HepG2 (cell line): ENCODE results near the gene PVR. TPM values are rescaled to one million over a fixed set of nuclear protein-coding genes. Genes with fewer than 3 reads are reported as not detected.
A peak's percentile ranks its signal among the peaks of the same experiment; 100 is the strongest.

Experiments used
- ATAC-seq: fragments of 200-7000 bp; cut with Tn5 transposase; 3 replicates; pipeline ENCODE4 v1.9.1; 2020; ENCODE audit warnings: mild to moderate bottlenecking, moderate library complexity
- BruUV-seq: library from RNA; stranded (reverse); fragments of 400-500 nt; replicated peaks from 2 replicates; lab custom pipeline; 2021; lab: Mats Ljungman, UMichigan
- CTCF ChIA-PET: fragments of 300-600 bp; formaldehyde crosslinking; extraction: SDS; loops from one replicate; lab custom pipeline; 2021; ENCODE audit warnings: low total read pairs, inconsistent platforms, low intra/inter-chr PET ratio; lab: Yijun Ruan, JAX
- POLR2A ChIA-PET: fragments of 350-600 bp; sonication (Branson Sonifier 250); formaldehyde crosslinking; loops from one replicate; lab custom pipeline; 2020; ENCODE audit warnings: antibody characterized with exemption, inconsistent platforms; lab: Yijun Ruan, JAX
- DNase-seq: peaks from one replicate; pipeline ENCODE4 v3.0.0-alpha.2; 2015; ENCODE audit warnings: low spot score
- FAIRE-seq: peaks from 3 replicates; lab custom pipeline; 2011; peaks lifted over from hg19 to GRCh38; lab: Jason Lieb, UNC
- H2AFZ ChIP-seq: one replicate; pipeline ENCODE4 v1.6.1; 2011; ENCODE audit warnings: low read length, inconsistent platforms
- H3K27ac ChIP-seq: fragments of 300-600 bp; 3 replicates; pipeline ENCODE4 v1.8.0; 2011; ENCODE audit warnings: mixed run types, mild to moderate bottlenecking, mixed read lengths, low read length, inconsistent platforms; ENCODE audit not compliant: insufficient read depth; ENCODE audit errors: extremely low read length
- H3K27me3 ChIP-seq, 2 experiments: fragments of 200-600 bp in 1 of 2; 2 replicates in 1 of 2; 3 replicates in 1 of 2; pipeline versions ENCODE4 v1.6.0 to v1.8.0; 2011; ENCODE audit warnings: low read length in 2 of 2, mild to moderate bottlenecking in 2 of 2, moderate library complexity in 2 of 2, inconsistent platforms in 1 of 2; ENCODE audit not compliant: insufficient read depth in 2 of 2, control insufficient read depth in 1 of 2
- H3K36me3 ChIP-seq, 2 experiments: fragments of 200-600 bp in 1 of 2; replicated peaks in 1 of 2; 2 replicates in 1 of 2; 3 replicates in 1 of 2; pipeline versions ENCODE4 v1.5.1 to v1.8.0; 2011; ENCODE audit warnings: low read length in 2 of 2, inconsistent platforms in 1 of 2; ENCODE audit not compliant: insufficient read depth in 2 of 2, control insufficient read depth in 1 of 2
- H3K4me1 ChIP-seq: 2 replicates; pipeline ENCODE4 v1.5.1; 2012; ENCODE audit warnings: low read length, inconsistent platforms; ENCODE audit not compliant: insufficient read depth
- H3K4me2 ChIP-seq: 2 replicates; pipeline ENCODE4 v1.6.0; 2011; ENCODE audit warnings: low read depth, low read length, inconsistent platforms
- H3K4me3 ChIP-seq, 3 experiments: fragments of 200-600 bp in 1 of 3; sonication (generic), shearing (Covaris generic) in 1 of 3; replicated peaks in 1 of 3; 2 replicates each; pipeline ENCODE4 v1.5.1; 2011 to 2016; ENCODE audit warnings: low read length in 3 of 3, inconsistent platforms in 2 of 3, low read depth in 2 of 3, mild to moderate bottlenecking in 2 of 3, control low read depth in 1 of 3, mixed read lengths in 1 of 3; ENCODE audit not compliant: insufficient read depth in 1 of 3
- H3K79me2 ChIP-seq: one replicate; pipeline ENCODE4 v1.6.1; 2011; ENCODE audit warnings: low read length, inconsistent platforms; ENCODE audit not compliant: insufficient read depth
- H3K9ac ChIP-seq: 2 replicates; pipeline ENCODE4 v1.6.0; 2011; ENCODE audit warnings: mild to moderate bottlenecking, low read depth, low read length, inconsistent platforms; ENCODE audit not compliant: insufficient read depth
- H3K9me3 ChIP-seq: 2 replicates; pipeline ENCODE4 v1.5.1; 2012; ENCODE audit warnings: mild to moderate bottlenecking, low read length
- H4K20me1 ChIP-seq: 2 replicates; pipeline ENCODE4 v1.6.0; 2011; ENCODE audit warnings: inconsistent platforms, mild to moderate bottlenecking, low read length, moderate library complexity; ENCODE audit not compliant: insufficient read depth
- AGO1 ChIP-seq: fragments of 200-400 bp; formaldehyde crosslinking; IDR thresholded peaks from 2 replicates; pipeline ENCODE4 v1.6.1; 2017; ENCODE audit warnings: mild to moderate bottlenecking, low read depth, low read length, moderate library complexity; ENCODE audit not compliant: poor library complexity, severe bottlenecking
- AGO2 ChIP-seq: fragments of 200-400 bp; formaldehyde crosslinking; optimal IDR thresholded peaks from 2 replicates; pipeline ENCODE3; 2017; ENCODE audit warnings: mild to moderate bottlenecking, low read depth, low read length, moderate library complexity
- CBFB ChIP-seq: sonication (generic); formaldehyde crosslinking; IDR thresholded peaks from 2 replicates; pipeline ENCODE4 v1.4.0; 2020; ENCODE audit warnings: missing genetic modification reagents
- CC2D1A ChIP-seq: sonication (generic); formaldehyde crosslinking; IDR thresholded peaks from 2 replicates; pipeline ENCODE4 v1.8.1; 2023; ENCODE audit warnings: mild to moderate bottlenecking, missing genetic modification reagents
- CHD2 ChIP-seq: IDR thresholded peaks from 2 replicates; pipeline ENCODE4 v1.6.1; 2011; ENCODE audit warnings: low read depth, low read length, improper control_type of control experiment
- FOSL2 ChIP-seq: sonication (generic); formaldehyde crosslinking; IDR thresholded peaks from 2 replicates; pipeline ENCODE4 v1.4.0; 2020; ENCODE audit warnings: missing genetic modification reagents
- NFYB ChIP-seq: sonication (generic); formaldehyde crosslinking; IDR thresholded peaks from 2 replicates; pipeline ENCODE4 v1.4.0; 2020; ENCODE audit warnings: missing genetic modification reagents
- RFX5 ChIP-seq: IDR thresholded peaks from 2 replicates; pipeline ENCODE4 v1.6.1; 2011; ENCODE audit warnings: low read depth, low read length, improper control_type of control experiment
- SMARCE1 ChIP-seq: fragments of 450-650 bp; IDR thresholded peaks from 2 replicates; pipeline ENCODE4 v1.6.1; 2017; ENCODE audit warnings: borderline replicate concordance
- ZNF326 ChIP-seq: sonication (generic); formaldehyde crosslinking; IDR thresholded peaks from 2 replicates; pipeline ENCODE4 v1.4.0; 2020; ENCODE audit warnings: missing genetic modification reagents, borderline replicate concordance
- ZNF557 ChIP-seq: sonication (generic); formaldehyde crosslinking; IDR thresholded peaks from 2 replicates; pipeline ENCODE4 v1.4.0; 2020; ENCODE audit warnings: missing genetic modification reagents
- whole genome bisulfite sequencing: methylation state at CpG from one replicate; pipeline ENCODE4 v1.1.6; 2017; ENCODE audit warnings: low lambda C conversion rate; 5-methylcytosine and 5-hydroxymethylcytosine counted together
- in situ Hi-C: cut with HindIII; loops from 2 replicates; pipeline ENCODE4 v1.10.0; 2017; ENCODE audit warnings: low pct_unique_long_range_greater_than_20kb; ENCODE audit not compliant: extremely low pct_ligation_motif_present
- intact Hi-C: fragments of 100-400 bp; cut with micrococcal nuclease; formaldehyde crosslinking; loops from one replicate; pipeline ENCODE4 v1.10.0; 2022; ENCODE audit not compliant: unreplicated experiment
- polyA plus RNA-seq, 8 experiments: library from polyadenylated mRNA; depleted of rRNA in 3 of 8; stranded (reverse) in 7 of 8; unstranded in 1 of 8; fragments of >200 nt; fragmentation: Illumina TruSeq in 4 of 8; extraction: Trizol in 4 of 8; gene quantifications; 2 replicates each; pipeline versions ENCODE4 v1.2.1 to v1.2.3, GENCODE V29; 2011 to 2016; ENCODE audit warnings: low read depth in 4 of 8, missing spikeins in 1 of 8, mixed read lengths in 1 of 8; ENCODE audit not compliant: insufficient read depth in 1 of 8
- total RNA-seq, 5 experiments: library from RNA; depleted of rRNA; stranded (reverse); fragments of >200 nt; fragmentation: Illumina TruSeq; extraction: Trizol; gene quantifications; 2 replicates each; pipeline ENCODE4 v1.2.3, GENCODE V29; 2016; ENCODE audit warnings: low read depth in 1 of 5
- TF ChIP-seq, protein P1 (sequence below): sonication (generic); formaldehyde crosslinking; IDR thresholded peaks from 2 replicates; pipeline ENCODE4 v1.4.0; 2020; ENCODE audit warnings: missing genetic modification reagents
- TF ChIP-seq, protein P2 (sequence below), 2 experiments: sonication (generic) in 1 of 2; formaldehyde crosslinking in 1 of 2; IDR thresholded peaks; 2 replicates each; pipeline versions ENCODE4 v1.4.0 to v1.6.1; 2018 to 2020; ENCODE audit warnings: missing genetic modification reagents in 2 of 2, borderline replicate concordance in 1 of 2, low read depth in 1 of 2, mild to moderate bottlenecking in 1 of 2, missing biosample characterization in 1 of 2
- TF ChIP-seq, protein P3 (sequence below): sonication (generic); formaldehyde crosslinking; IDR thresholded peaks from 2 replicates; pipeline ENCODE4 v1.5.1; 2020; ENCODE audit warnings: mild to moderate bottlenecking, missing genetic modification reagents

Gene PVR
- total and polyA plus RNA-seq, 2 of the 13 experiments (the other 11 are each of a cell fraction or from before 2014, with no cell fraction given) = 43.4 to 46.6 TPM

DNA sequence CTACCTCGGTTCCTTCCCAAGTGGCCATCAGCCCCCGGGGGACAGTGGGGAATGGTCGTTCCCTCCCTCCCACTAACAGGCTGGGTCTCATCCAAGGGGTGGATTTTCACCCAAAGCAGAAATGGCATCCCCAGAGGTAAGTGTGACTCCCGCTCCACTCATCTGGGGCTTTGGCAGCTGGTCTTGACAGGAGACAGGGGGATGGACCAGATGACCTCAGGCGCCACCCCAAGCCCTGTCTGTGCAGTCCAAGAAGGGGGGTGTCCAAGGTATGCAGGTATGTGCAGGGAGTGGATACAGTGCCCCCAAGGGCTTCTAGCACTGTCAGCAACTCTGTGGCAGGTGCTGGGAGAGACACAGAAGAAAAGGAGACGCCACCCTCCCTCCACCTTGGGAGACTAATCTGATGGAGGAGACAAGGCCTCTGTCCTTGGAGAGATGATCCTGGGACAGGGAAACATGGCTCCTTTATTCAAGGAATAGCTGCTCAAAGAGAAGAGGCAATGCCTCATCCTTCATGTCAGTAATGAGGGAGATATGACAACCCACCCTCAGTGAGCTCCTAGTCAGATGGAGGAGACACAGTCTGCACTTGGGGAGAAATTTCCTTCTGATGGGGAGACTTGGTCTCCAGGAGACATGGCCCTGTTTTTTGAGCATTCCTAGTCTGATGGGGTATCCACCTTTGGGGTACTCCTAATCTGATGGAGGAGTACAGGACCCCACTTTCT is 63.0 kb downstream of the PVR start (continued):
- TF ChIP-seq, protein P1, sequence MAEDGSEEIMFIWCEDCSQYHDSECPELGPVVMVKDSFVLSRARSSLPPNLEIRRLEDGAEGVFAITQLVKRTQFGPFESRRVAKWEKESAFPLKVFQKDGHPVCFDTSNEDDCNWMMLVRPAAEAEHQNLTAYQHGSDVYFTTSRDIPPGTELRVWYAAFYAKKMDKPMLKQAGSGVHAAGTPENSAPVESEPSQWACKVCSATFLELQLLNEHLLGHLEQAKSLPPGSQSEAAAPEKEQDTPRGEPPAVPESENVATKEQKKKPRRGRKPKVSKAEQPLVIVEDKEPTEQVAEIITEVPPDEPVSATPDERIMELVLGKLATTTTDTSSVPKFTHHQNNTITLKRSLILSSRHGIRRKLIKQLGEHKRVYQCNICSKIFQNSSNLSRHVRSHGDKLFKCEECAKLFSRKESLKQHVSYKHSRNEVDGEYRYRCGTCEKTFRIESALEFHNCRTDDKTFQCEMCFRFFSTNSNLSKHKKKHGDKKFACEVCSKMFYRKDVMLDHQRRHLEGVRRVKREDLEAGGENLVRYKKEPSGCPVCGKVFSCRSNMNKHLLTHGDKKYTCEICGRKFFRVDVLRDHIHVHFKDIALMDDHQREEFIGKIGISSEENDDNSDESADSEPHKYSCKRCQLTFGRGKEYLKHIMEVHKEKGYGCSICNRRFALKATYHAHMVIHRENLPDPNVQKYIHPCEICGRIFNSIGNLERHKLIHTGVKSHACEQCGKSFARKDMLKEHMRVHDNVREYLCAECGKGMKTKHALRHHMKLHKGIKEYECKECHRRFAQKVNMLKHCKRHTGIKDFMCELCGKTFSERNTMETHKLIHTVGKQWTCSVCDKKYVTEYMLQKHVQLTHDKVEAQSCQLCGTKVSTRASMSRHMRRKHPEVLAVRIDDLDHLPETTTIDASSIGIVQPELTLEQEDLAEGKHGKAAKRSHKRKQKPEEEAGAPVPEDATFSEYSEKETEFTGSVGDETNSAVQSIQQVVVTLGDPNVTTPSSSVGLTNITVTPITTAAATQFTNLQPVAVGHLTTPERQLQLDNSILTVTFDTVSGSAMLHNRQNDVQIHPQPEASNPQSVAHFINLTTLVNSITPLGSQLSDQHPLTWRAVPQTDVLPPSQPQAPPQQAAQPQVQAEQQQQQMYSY (CRISPR knock-in tag) = no peak
- TF ChIP-seq CBFB = no peak

DNA sequence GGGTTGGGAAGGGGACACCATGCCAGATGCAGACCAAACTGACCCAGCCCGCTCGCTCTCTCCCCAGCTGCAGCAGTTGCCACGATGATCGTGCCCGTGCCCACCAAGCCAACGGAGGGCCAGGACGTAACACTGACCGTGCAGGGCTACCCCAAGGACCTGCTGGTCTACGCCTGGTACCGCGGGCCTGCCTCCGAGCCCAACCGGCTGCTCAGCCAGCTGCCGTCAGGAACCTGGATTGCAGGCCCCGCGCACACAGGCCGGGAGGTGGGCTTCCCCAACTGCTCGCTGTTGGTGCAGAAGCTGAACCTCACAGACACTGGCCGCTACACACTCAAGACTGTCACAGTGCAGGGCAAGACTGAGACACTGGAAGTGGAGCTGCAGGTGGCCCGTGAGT is 64.1 kb downstream of the PVR start:
- Histone ChIP-seq H3K79me2 (no peaks in the 10 kb centered on the region), H3K27ac (no peak overlapping the region), H3K36me3 (no peaks in the 10 kb centered on the region), H3K4me2 (no peak overlapping the region), H3K9ac (no peak overlapping the region), H3K4me3 (no peak overlapping the region), H3K4me1 (peaks cover 12% of the 10 kb centered on the region), H4K20me1 (no peaks in the 10 kb centered on the region; the same call in 1 of the 2 replicates), H3K9me3 (no peaks in the 10 kb centered on the region), H3K27me3 (no peaks in the 10 kb centered on the region), H2AFZ (no peak overlapping the region)
- no TSS peak for BruUV-seq
- ATAC-seq (no peak), FAIRE-seq (no peak), DNase-seq (no peak)
- ChIA-PET POLR2A (no interaction called here), CTCF (no interaction called here)
- in situ Hi-C loops (no loop called here), intact Hi-C loops (no loop called here)
- WGBS = 100% methylated on average over 2 of the region's 20 CpGs
- no peak for TF ChIP-seq NFYB
- TF ChIP-seq AGO2 = peak; percentile 97
- no peak for TF ChIP-seq ZNF557
- TF ChIP-seq CC2D1A (CRISPR knock-in tag) = no peak
- no peak for TF ChIP-seq FOSL2 (CRISPR knock-in tag)
- TF ChIP-seq ZNF326 = 0 out of 2 replicates have a peak, but pooled peaks have one; percentile 13
- TF ChIP-seq, protein P2, sequence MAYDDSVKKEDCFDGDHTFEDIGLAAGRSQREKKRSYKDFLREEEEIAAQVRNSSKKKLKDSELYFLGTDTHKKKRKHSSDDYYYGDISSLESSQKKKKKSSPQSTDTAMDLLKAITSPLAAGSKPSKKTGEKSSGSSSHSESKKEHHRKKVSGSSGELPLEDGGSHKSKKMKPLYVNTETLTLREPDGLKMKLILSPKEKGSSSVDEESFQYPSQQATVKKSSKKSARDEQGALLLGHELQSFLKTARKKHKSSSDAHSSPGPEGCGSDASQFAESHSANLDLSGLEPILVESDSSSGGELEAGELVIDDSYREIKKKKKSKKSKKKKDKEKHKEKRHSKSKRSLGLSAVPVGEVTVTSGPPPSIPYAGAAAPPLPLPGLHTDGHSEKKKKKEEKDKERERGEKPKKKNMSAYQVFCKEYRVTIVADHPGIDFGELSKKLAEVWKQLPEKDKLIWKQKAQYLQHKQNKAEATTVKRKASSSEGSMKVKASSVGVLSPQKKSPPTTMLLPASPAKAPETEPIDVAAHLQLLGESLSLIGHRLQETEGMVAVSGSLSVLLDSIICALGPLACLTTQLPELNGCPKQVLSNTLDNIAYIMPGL (CRISPR knock-in tag; IDR thresholded peaks at IDR 0.05; ENCODE audit: borderline replicate concordance in 1 of 2, low read depth in 1 of 2) = no peak
- no peak for TF ChIP-seq SMARCE1
- peak; percentile 70 for TF ChIP-seq AGO1
- TF ChIP-seq CHD2 = no peak
- TF ChIP-seq, protein P3, sequence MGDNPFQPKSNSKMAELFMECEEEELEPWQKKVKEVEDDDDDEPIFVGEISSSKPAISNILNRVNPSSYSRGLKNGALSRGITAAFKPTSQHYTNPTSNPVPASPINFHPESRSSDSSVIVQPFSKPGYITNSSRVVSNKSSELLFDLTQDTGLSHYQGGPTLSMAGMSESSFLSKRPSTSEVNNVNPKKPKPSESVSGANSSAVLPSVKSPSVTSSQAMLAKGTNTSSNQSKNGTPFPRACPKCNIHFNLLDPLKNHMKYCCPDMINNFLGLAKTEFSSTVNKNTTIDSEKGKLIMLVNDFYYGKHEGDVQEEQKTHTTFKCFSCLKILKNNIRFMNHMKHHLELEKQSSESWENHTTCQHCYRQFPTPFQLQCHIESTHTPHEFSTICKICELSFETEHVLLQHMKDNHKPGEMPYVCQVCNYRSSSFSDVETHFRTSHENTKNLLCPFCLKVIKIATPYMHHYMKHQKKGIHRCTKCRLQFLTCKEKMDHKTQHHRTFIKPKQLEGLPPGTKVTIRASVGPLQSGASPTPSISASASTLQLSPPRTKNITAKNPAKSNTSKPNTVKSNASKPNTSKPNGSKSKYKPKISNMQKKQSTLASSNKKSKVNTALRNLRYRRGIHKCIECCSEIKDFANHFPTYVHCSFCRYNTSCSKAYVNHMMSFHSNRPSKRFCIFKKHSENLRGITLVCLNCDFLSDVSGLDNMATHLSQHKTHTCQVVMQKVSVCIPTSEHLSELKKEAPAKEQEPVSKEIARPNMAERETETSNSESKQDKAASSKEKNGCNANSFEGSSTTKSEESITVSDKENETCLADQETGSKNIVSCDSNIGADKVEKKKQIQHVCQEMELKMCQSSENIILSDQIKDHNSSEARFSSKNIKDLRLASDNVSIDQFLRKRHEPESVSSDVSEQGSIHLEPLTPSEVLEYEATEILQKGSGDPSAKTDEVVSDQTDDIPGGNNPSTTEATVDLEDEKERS = no peak
- TF ChIP-seq RFX5 = no peak
